AML-193 (cell line): ENCODE results near the gene HLA-DQA1.
"Not testable (repeated sequence)": the region's sequence is repeated elsewhere in the genome, so short reads cannot be mapped to it uniquely, and the experiment has no call there.

Experiments used
- DNase-seq, 2 experiments: peaks; one replicate each; lab custom pipeline; 2025; lab: John Stamatoyannopoulos, UW

The HLA-DQA1 gene

DNA sequence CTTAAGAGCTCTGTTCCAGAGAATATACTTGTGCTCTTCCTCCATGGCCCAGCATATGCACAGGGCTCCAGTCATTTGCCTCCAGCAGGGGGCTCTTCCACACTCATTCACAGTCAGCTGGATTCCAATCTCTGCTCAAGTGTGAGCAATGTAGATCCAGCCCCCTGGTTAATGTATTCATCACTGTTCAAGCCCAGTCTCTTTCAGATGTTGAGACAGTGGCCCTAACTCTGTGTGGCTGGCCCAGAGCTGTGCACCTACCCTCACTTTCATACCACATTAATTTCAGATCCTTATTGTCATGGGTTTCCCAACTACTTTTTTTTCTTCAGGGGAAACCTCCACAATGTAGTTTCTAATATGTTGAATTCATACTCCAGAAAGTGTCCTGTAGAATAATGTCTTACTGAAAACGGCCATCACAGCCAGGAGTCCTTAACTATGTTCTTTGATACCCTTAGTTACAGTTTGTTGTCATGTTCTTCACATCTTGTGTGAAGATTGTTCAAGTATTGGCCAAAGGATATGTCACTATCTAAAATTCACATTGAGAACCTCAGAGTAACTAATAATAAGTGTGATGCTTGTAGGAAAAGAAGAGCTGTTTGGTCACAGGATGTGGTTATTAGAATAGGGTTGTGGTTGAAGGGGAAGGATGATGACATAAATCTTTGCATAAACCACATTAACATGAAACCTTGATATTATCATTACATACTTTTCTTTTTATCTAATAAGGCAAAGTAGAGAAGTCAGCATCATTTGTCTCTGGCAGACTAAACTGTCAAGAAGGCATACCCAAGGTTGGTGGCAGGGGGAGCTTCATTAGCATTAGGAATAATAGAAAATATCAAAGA, 14.4 kb upstream of the HLA-DQA1 start:
- peak; percentile 83 to 93 for DNase-seq

- DNase-seq: no peak
Observed at GRCh38 chr6:32623693-32624092, 13.5 kb upstream of the HLA-DQA1 start.

DNA sequence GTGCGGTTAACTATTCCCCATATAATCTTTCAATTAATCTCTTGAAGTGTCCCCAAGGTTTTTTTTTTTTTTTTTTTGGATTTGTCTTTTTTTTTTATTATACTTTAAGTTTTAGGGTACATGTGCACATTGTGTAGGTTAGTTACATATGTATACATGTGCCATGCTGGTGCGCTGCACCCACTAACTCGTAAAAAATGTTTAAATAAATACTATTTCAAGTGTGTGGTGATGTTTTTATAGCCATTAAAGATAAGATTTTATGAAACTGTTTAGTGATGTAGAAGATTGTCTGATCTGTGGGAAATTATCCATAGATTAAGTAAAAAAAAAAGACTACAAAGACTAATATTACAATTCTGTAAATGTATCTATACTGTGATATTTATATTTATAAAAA, 12.6 kb upstream of the HLA-DQA1 start:
- DNase-seq: no peak

DNA sequence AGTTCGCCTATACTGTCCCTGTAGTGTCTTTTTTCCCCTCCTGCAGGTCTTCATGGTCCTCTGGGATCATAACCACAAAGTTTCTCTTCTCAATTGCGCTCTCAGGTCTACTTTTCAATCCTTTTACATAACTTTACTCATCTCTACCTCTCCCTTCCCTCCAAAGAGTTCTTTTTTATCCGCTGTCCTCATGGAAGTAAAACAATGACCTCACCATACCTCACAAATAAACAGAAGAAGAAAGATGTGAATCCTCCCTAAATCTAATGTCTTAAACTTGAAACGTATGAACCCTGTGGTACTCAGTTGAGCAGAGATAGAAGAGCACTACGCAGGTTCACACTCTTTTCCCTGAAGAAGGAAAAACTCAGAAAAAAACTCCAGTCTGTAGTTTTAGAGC, 12.1 kb upstream of the HLA-DQA1 start:
- DNase-seq: no peak

GRCh38 chr6:32627249-32627648, 10.0 kb upstream of the HLA-DQA1 start:
- DNase-seq: no peak

GRCh38 chr6:32627831-32628230, 9.4 kb upstream of the HLA-DQA1 start:
- no peak for DNase-seq

DNA sequence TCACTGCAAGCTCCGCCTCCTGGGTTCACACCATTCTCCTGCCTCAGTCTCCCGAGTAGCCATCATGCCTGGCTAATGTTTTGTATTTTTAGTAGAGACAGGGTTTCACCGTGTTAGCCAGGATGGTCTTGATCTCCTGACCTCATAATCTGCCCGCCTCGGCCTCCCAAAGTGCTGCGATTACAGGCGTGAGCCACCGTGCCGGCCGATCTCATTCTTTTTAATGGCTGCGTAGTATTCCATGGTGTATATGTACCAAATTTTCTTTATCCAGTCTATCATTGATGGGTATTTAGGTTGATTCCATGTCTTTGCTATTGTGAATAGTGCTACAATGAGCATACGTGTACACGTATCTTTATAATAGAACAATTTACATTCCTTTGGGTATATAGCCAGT, 7.4 kb upstream of the HLA-DQA1 start:
- DNase-seq: not testable (repeated sequence)

DNA sequence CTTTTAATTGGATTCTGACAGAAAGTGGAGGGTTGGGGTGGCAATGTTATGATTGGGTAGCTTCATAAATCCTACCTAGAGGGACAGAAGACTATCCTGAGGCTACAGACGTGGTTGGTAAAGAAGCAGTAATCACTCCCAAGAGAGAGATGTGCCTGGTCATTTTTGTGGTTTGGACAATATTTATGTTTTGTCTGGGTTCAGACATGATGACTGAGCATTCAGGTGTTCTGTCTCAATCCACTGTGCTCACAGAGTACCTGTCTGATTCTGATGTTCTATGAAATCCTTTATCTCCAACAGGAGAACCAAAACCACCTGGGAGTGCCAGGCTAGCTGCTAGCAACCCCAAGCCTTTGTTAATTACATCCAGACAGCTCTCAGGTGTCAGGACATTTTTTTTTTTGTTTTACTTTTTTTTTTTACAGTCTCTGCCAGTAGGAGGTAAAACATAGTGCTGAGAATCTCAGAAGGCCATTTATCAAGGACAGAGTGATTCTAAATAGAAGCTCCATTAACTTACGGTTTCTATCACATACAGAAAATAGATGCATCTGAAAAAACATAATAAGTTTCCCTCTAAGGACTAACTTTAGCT, 1.6 kb upstream of the HLA-DQA1 start:
- DNase-seq: no peak

GRCh38 chr6:32637883-32638282, 677 bp downstream of the HLA-DQA1 start:
- DNase-seq: no peak

- DNase-seq: no peak
Observed at GRCh38 chr6:32638532-32639219, 1.5 kb downstream of the HLA-DQA1 start.

DNA sequence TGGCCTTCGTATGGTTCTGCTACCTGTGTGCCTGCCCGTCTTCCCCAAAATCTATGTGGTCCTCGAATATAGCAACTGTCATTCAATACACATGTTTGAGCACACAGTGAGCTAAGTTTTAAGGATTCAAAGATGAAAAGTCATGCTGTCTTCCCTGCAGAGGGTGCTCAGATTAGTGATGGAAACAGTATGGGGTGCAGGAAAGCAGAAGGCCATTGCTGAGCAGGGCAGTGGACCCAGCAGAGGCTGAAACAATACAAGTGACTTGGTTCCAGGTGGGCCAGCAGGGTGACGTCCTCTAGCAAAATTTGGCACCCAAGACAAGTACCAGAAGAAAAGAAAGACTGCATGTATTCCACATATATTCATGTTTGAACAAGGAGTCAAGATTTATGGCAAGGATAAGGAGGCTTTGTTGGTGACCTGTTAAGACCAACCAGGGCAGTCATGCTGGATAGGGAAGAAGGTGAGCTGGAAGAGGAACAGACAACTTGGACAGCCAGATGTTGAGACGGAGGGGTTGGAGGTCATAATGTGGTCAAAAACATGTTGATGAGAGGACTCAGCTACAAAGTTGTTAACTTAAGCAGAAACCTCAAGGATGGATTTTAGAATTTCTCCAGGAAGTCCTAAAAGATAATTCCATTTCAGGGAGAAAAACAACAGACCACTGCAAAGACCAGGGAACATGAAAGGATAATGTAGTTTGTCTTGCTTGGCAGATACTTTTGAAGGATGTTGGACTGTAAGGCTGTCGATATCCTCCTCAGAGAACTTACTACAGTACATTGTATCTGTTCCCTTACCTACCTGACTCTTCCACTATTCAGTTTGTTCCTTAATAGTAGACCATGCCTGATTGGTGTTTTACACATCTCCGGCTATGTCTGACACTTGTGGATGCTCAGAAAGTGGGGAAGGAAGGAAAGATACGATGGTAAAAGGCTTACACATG, 2.5 kb downstream of the HLA-DQA1 start:
- no peak for DNase-seq

- DNase-seq: no peak
Observed at GRCh38 chr6:32641122-32641521, 3.9 kb downstream of the HLA-DQA1 start.

- not testable (repeated sequence) for DNase-seq
Observed at GRCh38 chr6:32641785-32642719, 4.8 kb downstream of the HLA-DQA1 start.

GRCh38 chr6:32642720-32643106, 5.5 kb downstream of the HLA-DQA1 start:
- no peak for DNase-seq

- DNase-seq: no peak
Observed at GRCh38 chr6:32643904-32644303, 6.7 kb downstream of the HLA-DQA1 start.

DNA sequence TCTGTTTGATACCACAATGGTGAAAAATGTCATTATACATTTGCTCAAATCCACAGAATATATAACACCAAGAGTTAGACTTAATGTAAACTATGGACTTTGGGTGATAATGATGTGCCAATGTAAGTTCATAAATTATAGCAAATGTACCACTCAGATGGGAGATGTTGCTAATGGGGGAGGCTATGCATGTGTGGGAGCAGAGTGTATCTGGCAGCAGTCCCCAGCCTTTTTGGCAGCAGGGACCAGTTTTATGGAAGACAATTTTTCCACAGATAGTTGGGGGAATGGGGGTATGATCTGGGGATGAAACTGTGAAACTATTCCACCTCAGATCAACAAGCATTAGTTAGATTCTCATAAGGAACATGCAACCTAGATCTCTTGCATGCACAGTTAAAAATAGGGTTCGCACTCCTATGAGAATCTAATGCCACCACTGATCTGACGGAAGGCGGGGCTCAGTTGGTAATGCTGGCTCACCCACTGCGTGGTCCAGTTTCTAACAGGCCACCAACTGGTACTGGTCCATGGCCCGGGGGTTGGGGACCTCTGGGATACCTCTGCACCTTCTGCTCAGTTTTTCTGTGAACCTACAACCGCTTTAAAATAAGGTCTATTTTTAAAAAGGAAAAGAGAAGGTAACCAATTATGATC, 8.0 kb downstream of the HLA-DQA1 start:
- DNase-seq: no peak

DNA sequence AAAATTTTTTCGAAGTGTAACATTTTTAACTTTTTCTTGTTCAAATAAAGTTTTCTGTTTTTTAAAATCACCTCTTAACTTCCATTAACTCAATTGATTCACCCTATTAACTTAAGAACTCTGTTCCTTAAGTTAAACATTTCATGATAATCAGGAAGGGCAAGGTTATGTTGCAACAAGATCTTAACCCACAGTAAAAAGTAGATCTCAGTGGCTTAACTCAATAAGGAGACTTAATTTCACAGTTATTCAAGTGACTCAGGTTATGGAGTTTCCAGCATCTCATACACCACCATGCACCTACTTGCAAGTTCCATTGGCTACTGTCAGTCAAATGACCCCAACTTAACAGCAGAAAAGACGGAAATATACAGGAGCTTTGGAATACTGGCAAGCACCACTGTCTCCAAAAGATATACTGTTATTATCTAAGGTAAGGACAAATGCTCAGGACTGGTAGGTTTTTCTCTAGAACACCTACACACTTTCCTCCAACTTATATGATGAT, 18.1 kb downstream of the HLA-DQA1 start:
- no peak for DNase-seq

DNA sequence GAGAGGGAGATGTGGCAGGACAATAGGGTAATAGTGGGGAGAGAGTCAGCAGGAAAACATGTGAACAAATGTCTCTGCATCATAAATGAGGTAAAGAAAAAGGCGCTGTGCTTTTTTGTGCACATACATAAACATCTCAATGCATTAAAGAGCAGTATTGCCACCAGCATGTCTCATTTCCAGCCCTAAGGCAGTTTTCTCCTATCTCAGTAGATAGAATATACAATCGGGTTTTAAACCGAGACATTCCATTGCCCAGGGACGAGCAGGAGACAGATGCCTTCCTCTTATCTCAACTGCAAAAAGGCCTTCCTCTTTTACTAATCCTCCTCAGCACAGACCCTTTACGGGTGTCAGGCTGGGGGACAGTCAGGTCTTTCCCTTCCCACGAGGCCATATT, 20.1 kb downstream of the HLA-DQA1 start:
- DNase-seq: not testable (repeated sequence)

GRCh38 chr6:32657819-32658218, 20.6 kb downstream of the HLA-DQA1 start:
- DNase-seq: not testable (repeated sequence)
